DND-41 (cell line): ENCODE data around the gene FAM234A.

Experiments used
- ATAC-seq: fragments of 200-7000 bp; cut with Tn5 transposase; 3 replicates; pipeline ENCODE4 v1.9.1; 2021; ENCODE audit warnings: low read depth; ENCODE audit not compliant: insufficient read depth
- DNase-seq: peaks from one replicate; pipeline ENCODE4 v3.0.0-alpha.2; 2020
- H2AFZ ChIP-seq: 2 replicates; pipeline ENCODE4 v1.6.0; 2012; ENCODE audit warnings: low read depth, low read length
- H3K27ac ChIP-seq: 2 replicates; pipeline ENCODE4 v1.5.1; 2012; ENCODE audit warnings: low read length, inconsistent platforms
- H3K27me3 ChIP-seq: fragments of 200-600 bp; sonication (generic); 2 replicates; pipeline ENCODE4 v1.6.0; 2012; ENCODE audit warnings: low read length, mild to moderate bottlenecking, inconsistent platforms; ENCODE audit not compliant: insufficient read depth, poor library complexity
- H3K36me3 ChIP-seq: 2 replicates; pipeline ENCODE4 v1.5.1; 2012; ENCODE audit warnings: low read length, inconsistent platforms; ENCODE audit not compliant: insufficient read depth
- H3K4me1 ChIP-seq: 2 replicates; pipeline ENCODE4 v1.5.1; 2012; ENCODE audit warnings: mild to moderate bottlenecking, low read length; ENCODE audit not compliant: insufficient read depth
- H3K4me2 ChIP-seq: 2 replicates; pipeline ENCODE4 v1.6.0; 2012; ENCODE audit warnings: mild to moderate bottlenecking, moderate library complexity, low read length, inconsistent platforms; ENCODE audit not compliant: insufficient read depth
- H3K4me3 ChIP-seq, 2 experiments: fragments of 200-600 bp in 1 of 2; shearing (Covaris generic) in 1 of 2; 2 replicates each; pipeline ENCODE4 v1.5.1; 2012 to 2016; ENCODE audit warnings: inconsistent platforms in 2 of 2, low read length in 2 of 2, mild to moderate bottlenecking in 2 of 2, low read depth in 1 of 2, moderate library complexity in 1 of 2
- H3K79me2 ChIP-seq: 2 replicates; pipeline ENCODE4 v1.6.0; 2012; ENCODE audit warnings: low read length, inconsistent platforms; ENCODE audit not compliant: insufficient read depth
- H3K9ac ChIP-seq: 2 replicates; pipeline ENCODE4 v1.6.0; 2012; ENCODE audit warnings: low read depth, mild to moderate bottlenecking, inconsistent platforms, low read length, moderate library complexity
- H3K9me3 ChIP-seq: 2 replicates; pipeline ENCODE4 v1.5.1; 2012; ENCODE audit warnings: low read length, moderate library complexity, mild to moderate bottlenecking, inconsistent platforms; ENCODE audit not compliant: insufficient read depth, severe bottlenecking
- H4K20me1 ChIP-seq: 2 replicates; pipeline ENCODE4 v1.6.0; 2012; ENCODE audit warnings: low read length; ENCODE audit not compliant: insufficient read depth
- CTCF ChIP-seq: IDR thresholded peaks from 2 replicates; pipeline ENCODE4 v1.5.1; 2012; ENCODE audit warnings: borderline replicate concordance, low read length, moderate library complexity, mild to moderate bottlenecking; ENCODE audit not compliant: poor library complexity, severe bottlenecking; ENCODE audit errors: extremely low read depth
- EZH2 ChIP-seq: IDR thresholded peaks from 3 replicates; pipeline ENCODE4 v1.6.1; 2012; ENCODE audit warnings: borderline replicate concordance, low read depth, mild to moderate bottlenecking, moderate library complexity, low read length, inconsistent platforms; ENCODE audit not compliant: severe bottlenecking

The FAM234A gene

GRCh38 chr16:263182-263774, 28.7 kb downstream of the FAM234A start:
- Histone ChIP-seq H3K36me3 (peaks cover 52% of the 10 kb centered on the region), H2AFZ (no peak overlapping the region), H3K9ac (no peak overlapping the region), H3K4me2 (no peak overlapping the region), H3K27me3 (no peaks in the 10 kb centered on the region), H3K9me3 (no peaks in the 10 kb centered on the region), H3K27ac (no peak overlapping the region), H4K20me1 (no peaks in the 10 kb centered on the region), H3K79me2 (no peaks in the 10 kb centered on the region), H3K4me3 (no peak overlapping the region), H3K4me1 (no peaks in the 10 kb centered on the region)
- DNase-seq (no peak), ATAC-seq (no peak)
- TF ChIP-seq EZH2: no peak
- TF ChIP-seq CTCF: no peak

- Histone ChIP-seq H3K9me3 (no peaks in the 10 kb centered on the region), H2AFZ (no peak overlapping the region), H3K79me2 (no peaks in the 10 kb centered on the region), H3K4me3 (no peak overlapping the region), H3K9ac (no peak overlapping the region), H3K4me2 (no peak overlapping the region), H3K4me1 (no peaks in the 10 kb centered on the region), H3K27me3 (no peaks in the 10 kb centered on the region), H4K20me1 (no peaks in the 10 kb centered on the region), H3K27ac (no peak overlapping the region), H3K36me3 (peaks cover 52% of the 10 kb centered on the region)
- TF ChIP-seq EZH2 (no peak), CTCF (no peak)
- DNase-seq (no peak), ATAC-seq (no peak)
These were observed 29.3 kb downstream of the FAM234A start for GRCh38 chr16:263944-264343.

- TF ChIP-seq CTCF (no peak), EZH2 (no peak)
- DNase-seq: no peak
- Histone ChIP-seq H2AFZ (no peak overlapping the region), H3K4me2 (no peak overlapping the region), H3K4me3 (no peak overlapping the region), H3K27me3 (no peaks in the 10 kb centered on the region), H3K9me3 (no peaks in the 10 kb centered on the region), H3K9ac (no peak overlapping the region), H3K27ac (no peak overlapping the region), H3K36me3 (peaks cover 52% of the 10 kb centered on the region), H3K4me1 (no peaks in the 10 kb centered on the region), H3K79me2 (no peaks in the 10 kb centered on the region), H4K20me1 (no peaks in the 10 kb centered on the region)
- ATAC-seq: no peak
These were observed 29.9 kb downstream of the FAM234A start for GRCh38 chr16:264440-264951.
